ENCODE measurements around the gene GLI3. TPM values are rescaled to one million over a fixed set of nuclear protein-coding genes. Genes with fewer than 3 reads are reported as not detected.

The GLI3 gene
- total and polyA plus RNA-seq, 10 of the 15 experiments (the other 5 are each of a cell fraction or from before 2014, with no cell fraction given): 0.01 TPM; not detected in 8

DNA sequence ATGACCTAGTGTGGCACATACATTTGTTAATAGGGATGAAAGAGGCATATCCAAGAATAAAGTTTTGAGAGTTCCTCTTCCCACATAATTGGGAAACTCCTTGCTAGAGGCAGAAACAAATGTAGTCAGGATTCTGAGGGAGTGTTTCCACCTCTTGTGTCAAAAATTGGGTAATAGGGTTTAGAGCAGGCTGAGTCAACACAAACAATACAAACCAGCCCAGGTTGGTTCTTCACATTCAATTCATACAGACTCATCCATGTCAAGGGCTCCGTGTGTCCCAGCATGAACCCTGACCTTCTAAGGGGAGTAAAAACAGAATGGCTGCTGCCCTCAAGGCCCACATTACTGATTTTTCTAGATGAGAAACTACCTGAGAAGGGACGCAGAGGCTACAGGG lies 75.3 kb downstream of the GLI3 start (continued):
- TF ChIP-seq CHD2 (IDR thresholded peaks at IDR 0.05; ENCODE audit: borderline replicate concordance, low read depth, low read length) (no peak), SUZ12 (IDR thresholded peaks at IDR 0.05; ENCODE audit: unreplicated experiment) (no peak)

DNA sequence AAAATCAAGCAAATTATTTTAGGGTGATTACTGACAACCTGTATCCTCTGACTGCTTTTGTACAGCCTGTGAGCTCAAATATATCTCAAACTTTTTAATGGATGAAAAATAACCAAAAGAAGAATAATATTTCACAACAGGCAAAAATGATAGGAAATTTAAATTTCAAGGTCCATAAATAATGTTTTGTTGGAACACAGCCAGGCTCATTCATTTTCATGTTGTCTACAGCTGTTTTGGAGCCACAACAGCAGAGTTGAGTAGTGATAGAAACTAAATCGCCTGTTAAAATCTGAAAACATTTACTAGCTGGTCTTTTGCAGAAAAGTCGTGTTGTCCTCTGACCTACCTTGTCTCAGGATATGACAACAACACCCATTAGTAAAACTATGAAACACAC lies 75.9 kb downstream of the GLI3 start:
- Histone ChIP-seq H3K9ac (ENCODE audit: control insufficient read depth, insufficient read depth, low read length) (no peak overlapping the region), H3K4me3 (no peak overlapping the region), H3K27ac (ENCODE audit: control insufficient read depth, insufficient read depth) (no peak overlapping the region), H3K27me3 (replicated peaks in 1 of 2; ENCODE audit: control insufficient read depth in 2 of 2, insufficient read depth in 2 of 2, low read length in 1 of 2) (no peaks in the 10 kb centered on the region), H3K4me1 (ENCODE audit: control insufficient read depth, insufficient read depth, low read length) (no peaks in the 10 kb centered on the region), H3K9me3 (replicated peaks; ENCODE audit: control insufficient read depth, insufficient read depth, low read length) (no peaks in the 10 kb centered on the region), H3K36me3 (ENCODE audit: control insufficient read depth in 2 of 2, insufficient read depth in 2 of 2, low read length in 1 of 2) (no peaks in the 10 kb centered on the region), H2AFZ (ENCODE audit: control insufficient read depth, low read depth, low read length) (no peak overlapping the region), H3K79me2 (ENCODE audit: control insufficient read depth, insufficient read depth, low read length) (no peaks in the 10 kb centered on the region), H3K4me2 (ENCODE audit: control insufficient read depth, insufficient read depth) (no peak overlapping the region), H4K20me1 (ENCODE audit: control insufficient read depth, insufficient read depth) (no peaks in the 10 kb centered on the region)
- 0% methylated on average over 2 of the region's 2 CpGs for WGBS (ENCODE audit: insufficient coverage, insufficient replicate concordance, low lambda C conversion rate, missing lambda C conversion rate)
- ChIA-PET CTCF (interaction anchor here (0.7 kb wide), 1 partner anchor 454 kb away, joined by 3 read pairs; no protein-coding TSS in a partner anchor), POLR2A (no interaction called here), SMC1A (ENCODE audit: uncharacterized antibody, unreplicated experiment) (no interaction called here), RAD21 (ENCODE audit: unreplicated experiment) (no interaction called here)
- in situ Hi-C loops (cut with MboI) (no loop called here), intact Hi-C loops (cut with micrococcal nuclease; ENCODE audit: unreplicated experiment) (no loop called here)
- no TSS peak for BruUV-seq (replicated peaks)
- FAIRE-seq: no peak
- DNase-seq (ENCODE audit: low read depth, low spot score): no peak
- TF ChIP-seq, protein P1, sequence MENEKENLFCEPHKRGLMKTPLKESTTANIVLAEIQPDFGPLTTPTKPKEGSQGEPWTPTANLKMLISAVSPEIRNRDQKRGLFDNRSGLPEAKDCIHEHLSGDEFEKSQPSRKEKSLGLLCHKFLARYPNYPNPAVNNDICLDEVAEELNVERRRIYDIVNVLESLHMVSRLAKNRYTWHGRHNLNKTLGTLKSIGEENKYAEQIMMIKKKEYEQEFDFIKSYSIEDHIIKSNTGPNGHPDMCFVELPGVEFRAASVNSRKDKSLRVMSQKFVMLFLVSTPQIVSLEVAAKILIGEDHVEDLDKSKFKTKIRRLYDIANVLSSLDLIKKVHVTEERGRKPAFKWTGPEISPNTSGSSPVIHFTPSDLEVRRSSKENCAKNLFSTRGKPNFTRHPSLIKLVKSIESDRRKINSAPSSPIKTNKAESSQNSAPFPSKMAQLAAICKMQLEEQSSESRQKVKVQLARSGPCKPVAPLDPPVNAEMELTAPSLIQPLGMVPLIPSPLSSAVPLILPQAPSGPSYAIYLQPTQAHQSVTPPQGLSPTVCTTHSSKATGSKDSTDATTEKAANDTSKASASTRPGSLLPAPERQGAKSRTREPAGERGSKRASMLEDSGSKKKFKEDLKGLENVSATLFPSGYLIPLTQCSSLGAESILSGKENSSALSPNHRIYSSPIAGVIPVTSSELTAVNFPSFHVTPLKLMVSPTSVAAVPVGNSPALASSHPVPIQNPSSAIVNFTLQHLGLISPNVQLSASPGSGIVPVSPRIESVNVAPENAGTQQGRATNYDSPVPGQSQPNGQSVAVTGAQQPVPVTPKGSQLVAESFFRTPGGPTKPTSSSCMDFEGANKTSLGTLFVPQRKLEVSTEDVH (IDR thresholded peaks at IDR 0.05; ENCODE audit: low read depth, partially characterized antibody): no peak
- TF ChIP-seq BACH1 (IDR thresholded peaks at IDR 0.05; ENCODE audit: borderline replicate concordance) (no peak), CBFB (IDR thresholded peaks at IDR 0.05; ENCODE audit: low read depth) (no peak), NRF1 (conservative IDR thresholded peaks at IDR 0.05; ENCODE audit: low read depth, low read length) (no peak), JUND (IDR thresholded peaks at IDR 0.05; ENCODE audit: low read depth, low read length) (no peak), NFXL1 (IDR thresholded peaks at IDR 0.05; ENCODE audit: borderline replicate concordance) (no peak), CHD4 (IDR thresholded peaks at IDR 0.05) (no peak), SP1 (IDR thresholded peaks at IDR 0.05; ENCODE audit: low read depth, low read length) (no peak), SUPT20H (IDR thresholded peaks at IDR 0.05; ENCODE audit: borderline replicate concordance, control insufficient read depth, low read depth, low read length) (no peak), CBX3 (IDR thresholded peaks at IDR 0.05; ENCODE audit: borderline replicate concordance, low read depth) (no peak), RUNX3 (IDR thresholded peaks at IDR 0.05; ENCODE audit: low read length) (no peak), MYB (IDR thresholded peaks at IDR 0.05; ENCODE audit: borderline replicate concordance, low read depth, low read length) (no peak)
- no peak for ATAC-seq

Data from GM12878 (cell line).